Nephron progenitor cell (in vitro differentiated cells): Measurements from ENCODE around the gene CRELD2.

Experiments used
- DNase-seq: peaks from one replicate; pipeline ENCODE4 v3.0.0; 2021
- H3K27ac Mint-ChIP-seq: 2 replicates; pipeline ENCODE4 v1.8.0; 2021; ENCODE audit warnings: mild to moderate bottlenecking, moderate library complexity, mixed read lengths
- H3K27me3 Mint-ChIP-seq: 2 replicates; pipeline ENCODE4 v1.8.0; 2021; ENCODE audit warnings: mild to moderate bottlenecking, low read depth, mixed read lengths; ENCODE audit not compliant: poor library complexity
- H3K36me3 Mint-ChIP-seq: 2 replicates; pipeline ENCODE4 v1.8.0; 2021; ENCODE audit warnings: low read depth, mixed read lengths
- H3K4me1 Mint-ChIP-seq: 2 replicates; pipeline ENCODE4 v1.8.0; 2021; ENCODE audit warnings: mixed read lengths
- H3K4me3 Mint-ChIP-seq: 2 replicates; pipeline ENCODE4 v1.8.0; 2021; ENCODE audit warnings: mild to moderate bottlenecking, moderate library complexity, mixed read lengths
- H3K9me3 Mint-ChIP-seq: 2 replicates; pipeline ENCODE4 v1.8.0; 2021; ENCODE audit warnings: mild to moderate bottlenecking, moderate library complexity, mixed read lengths
- TF ChIP-seq, protein P1 (sequence below): fragments of 200-600 bp; sonication (generic); IDR thresholded peaks from 2 replicates; pipeline ENCODE4 v1.5.0; 2021; ENCODE audit warnings: antibody characterized with exemption

The CRELD2 gene

GRCh38 chr22:49899530-49899929 is 18.9 kb upstream of the CRELD2 start:
- no peak for DNase-seq
- H3K27ac Mint-ChIP-seq, result no peak overlapping the region
- peaks cover 45% of the 10 kb centered on the region for H3K9me3 Mint-ChIP-seq
- peaks cover 80% of the 10 kb centered on the region for H3K36me3 Mint-ChIP-seq
- no peak overlapping the region for H3K4me3 Mint-ChIP-seq
- TF ChIP-seq, protein P1, sequence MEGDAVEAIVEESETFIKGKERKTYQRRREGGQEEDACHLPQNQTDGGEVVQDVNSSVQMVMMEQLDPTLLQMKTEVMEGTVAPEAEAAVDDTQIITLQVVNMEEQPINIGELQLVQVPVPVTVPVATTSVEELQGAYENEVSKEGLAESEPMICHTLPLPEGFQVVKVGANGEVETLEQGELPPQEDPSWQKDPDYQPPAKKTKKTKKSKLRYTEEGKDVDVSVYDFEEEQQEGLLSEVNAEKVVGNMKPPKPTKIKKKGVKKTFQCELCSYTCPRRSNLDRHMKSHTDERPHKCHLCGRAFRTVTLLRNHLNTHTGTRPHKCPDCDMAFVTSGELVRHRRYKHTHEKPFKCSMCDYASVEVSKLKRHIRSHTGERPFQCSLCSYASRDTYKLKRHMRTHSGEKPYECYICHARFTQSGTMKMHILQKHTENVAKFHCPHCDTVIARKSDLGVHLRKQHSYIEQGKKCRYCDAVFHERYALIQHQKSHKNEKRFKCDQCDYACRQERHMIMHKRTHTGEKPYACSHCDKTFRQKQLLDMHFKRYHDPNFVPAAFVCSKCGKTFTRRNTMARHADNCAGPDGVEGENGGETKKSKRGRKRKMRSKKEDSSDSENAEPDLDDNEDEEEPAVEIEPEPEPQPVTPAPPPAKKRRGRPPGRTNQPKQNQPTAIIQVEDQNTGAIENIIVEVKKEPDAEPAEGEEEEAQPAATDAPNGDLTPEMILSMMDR, result no peak
- no peaks in the 10 kb centered on the region for H3K4me1 Mint-ChIP-seq
- H3K27me3 Mint-ChIP-seq, result no peaks in the 10 kb centered on the region

- H3K4me3 Mint-ChIP-seq, result no peak overlapping the region
- TF ChIP-seq, protein P1, result no peak
- peaks cover 36% of the 10 kb centered on the region for H3K9me3 Mint-ChIP-seq
- no peaks in the 10 kb centered on the region for H3K4me1 Mint-ChIP-seq
- no peaks in the 10 kb centered on the region for H3K27me3 Mint-ChIP-seq
- no peak for DNase-seq
- peaks cover 78% of the 10 kb centered on the region for H3K36me3 Mint-ChIP-seq
- H3K27ac Mint-ChIP-seq, result peak overlapping the region; percentile 19
Observed at GRCh38 chr22:49900441-49901230, 17.8 kb upstream of the CRELD2 start.

DNA sequence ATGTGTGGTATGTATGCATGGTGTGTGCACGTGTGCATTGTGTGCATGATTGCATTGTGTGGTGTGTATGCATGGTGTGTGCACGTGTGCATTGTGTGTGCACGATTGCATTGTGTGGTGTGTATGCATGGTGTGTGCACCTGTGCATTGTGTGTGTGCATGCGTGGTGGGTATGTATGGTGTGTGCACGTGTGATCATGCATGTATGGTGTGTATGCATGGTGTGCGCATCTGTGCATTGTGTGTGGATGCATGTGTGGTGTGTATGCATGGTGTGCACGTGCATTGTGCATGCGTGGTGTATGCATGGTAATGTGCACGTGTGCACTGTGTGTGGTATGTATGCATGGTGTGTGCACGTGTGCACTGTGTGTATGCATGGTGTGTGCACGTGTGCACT is 17.0 kb upstream of the CRELD2 start:
- no peak overlapping the region for H3K4me3 Mint-ChIP-seq

DNA sequence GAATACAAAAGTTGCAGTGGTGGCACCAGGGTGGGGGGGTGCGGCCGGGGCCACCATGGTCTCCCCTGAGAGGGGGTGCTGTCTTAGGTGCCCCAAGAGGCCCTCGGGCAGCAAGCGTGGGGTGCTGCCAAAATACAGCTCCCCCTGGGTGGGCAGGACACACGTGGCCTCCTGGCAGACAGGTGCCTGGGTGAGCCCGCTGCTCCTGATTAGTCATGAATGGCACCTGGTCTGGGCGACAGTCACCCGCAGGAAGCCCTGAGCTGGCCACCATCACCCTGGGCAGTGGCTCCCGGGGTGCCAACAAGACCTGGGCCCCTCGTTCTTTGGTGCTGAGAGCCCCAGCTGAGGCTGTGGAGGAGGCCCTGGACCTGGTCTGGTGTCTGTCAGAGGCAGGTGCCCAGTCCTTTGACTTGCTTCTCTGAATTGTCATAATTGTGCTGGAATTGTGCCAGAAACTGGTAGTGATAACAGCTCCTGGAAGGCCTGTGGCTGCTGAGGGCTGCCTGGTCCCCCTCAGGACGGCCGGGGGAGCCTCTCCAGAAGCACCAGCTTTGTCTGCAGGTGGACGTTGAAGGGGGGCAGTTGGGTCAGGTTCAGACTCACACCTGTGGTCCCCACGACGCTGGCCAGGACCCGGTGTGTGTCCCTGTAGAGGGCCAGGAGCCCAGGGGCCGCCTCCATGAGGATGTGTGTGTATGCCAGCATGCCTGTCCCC is 15.0 kb upstream of the CRELD2 start:
- no peak for DNase-seq
- no peaks in the 10 kb centered on the region for H3K27me3 Mint-ChIP-seq
- peaks cover 15% of the 10 kb centered on the region for H3K9me3 Mint-ChIP-seq
- TF ChIP-seq, protein P1, result no peak
- H3K27ac Mint-ChIP-seq, result no peak overlapping the region
- H3K36me3 Mint-ChIP-seq, result peaks cover 63% of the 10 kb centered on the region
- no peaks in the 10 kb centered on the region for H3K4me1 Mint-ChIP-seq
- no peak overlapping the region for H3K4me3 Mint-ChIP-seq

More for the DNA sequence above, 17.0 kb upstream of the CRELD2 start:
- TF ChIP-seq, protein P1, result no peak
- H3K27ac Mint-ChIP-seq, result no peak overlapping the region
- no peaks in the 10 kb centered on the region for H3K27me3 Mint-ChIP-seq
- H3K36me3 Mint-ChIP-seq, result peaks cover 74% of the 10 kb centered on the region
- peaks cover 28% of the 10 kb centered on the region for H3K9me3 Mint-ChIP-seq
- no peaks in the 10 kb centered on the region for H3K4me1 Mint-ChIP-seq
- DNase-seq, result no peak

- H3K9me3 Mint-ChIP-seq, result peaks cover 10% of the 10 kb centered on the region
- no peaks in the 10 kb centered on the region for H3K4me1 Mint-ChIP-seq
- no peak for DNase-seq
- H3K27ac Mint-ChIP-seq, result no peak overlapping the region
- no peaks in the 10 kb centered on the region for H3K27me3 Mint-ChIP-seq
- no peak overlapping the region for H3K4me3 Mint-ChIP-seq
- H3K36me3 Mint-ChIP-seq, result peaks cover 58% of the 10 kb centered on the region
- TF ChIP-seq, protein P1, result no peak
Observed at GRCh38 chr22:49904040-49904369, 14.4 kb upstream of the CRELD2 start.

DNA sequence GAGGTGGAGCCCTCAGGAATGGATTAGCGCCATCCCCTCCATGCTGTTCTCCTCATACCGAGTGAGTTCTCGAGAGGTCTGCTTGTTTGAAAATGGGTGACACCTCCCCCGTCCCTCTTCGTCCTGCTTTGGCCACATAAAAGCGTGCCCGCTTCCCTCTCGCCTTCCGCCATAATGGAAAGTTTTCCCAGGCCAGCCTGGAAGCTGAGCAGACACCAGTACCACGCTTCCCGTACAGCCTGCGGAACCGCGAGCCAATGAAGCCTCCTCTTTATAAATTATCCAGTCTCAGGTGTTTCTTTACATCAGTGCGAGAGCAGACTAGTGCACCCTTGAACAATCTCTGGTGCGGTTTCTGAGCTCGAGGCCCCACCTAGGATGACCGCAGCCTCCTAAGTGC is 13.0 kb upstream of the CRELD2 start:
- DNase-seq, result no peak
- H3K9me3 Mint-ChIP-seq, result peaks cover 7% of the 10 kb centered on the region
- H3K27ac Mint-ChIP-seq, result no peak overlapping the region
- H3K4me1 Mint-ChIP-seq, result no peaks in the 10 kb centered on the region
- TF ChIP-seq, protein P1, result no peak
- no peaks in the 10 kb centered on the region for H3K27me3 Mint-ChIP-seq
- H3K4me3 Mint-ChIP-seq, result no peak overlapping the region
- peaks cover 44% of the 10 kb centered on the region for H3K36me3 Mint-ChIP-seq
